Measurements from ENCODE around the gene ABCG4. TPM values are rescaled to one million over a fixed set of nuclear protein-coding genes. Genes with fewer than 3 reads are reported as not detected.

ABCG4 gene
- total and polyA plus RNA-seq, 12 donors, result 0.08 to 1.1 (median 0.29) TPM; not detected in 1

- Histone ChIP-seq H3K27me3 (no peaks in the 10 kb centered on the region), H3K4me3 (no peak overlapping the region), H3K4me1 (replicated peaks in 1 of 2) (peaks cover 8 to 19% of the 10 kb centered on the region in 2 donors), H3K9me3 (replicated peaks in 1 of 3) (no peaks in the 10 kb centered on the region), H3K36me3 (replicated peaks in 1 of 2) (peaks cover 0 to 22% of the 10 kb centered on the region in 2 donors), H3K27ac (no peak overlapping the region)
- no peak for DNase-seq
- 95 to 98% (median 97%) methylated on average over 11 to 21 of the region's 21 CpGs for WGBS, 4 donors
- intact Hi-C loops (cut with DNase I), result no loop called here
- no peak for TF ChIP-seq POLR2A (IDR thresholded peaks at IDR 0.05)
- no peak for TF ChIP-seq CTCF (IDR thresholded peaks at IDR 0.05)
Observed at GRCh38 chr11:119173453-119173852, 24.6 kb downstream of the ABCG4 start.

DNA sequence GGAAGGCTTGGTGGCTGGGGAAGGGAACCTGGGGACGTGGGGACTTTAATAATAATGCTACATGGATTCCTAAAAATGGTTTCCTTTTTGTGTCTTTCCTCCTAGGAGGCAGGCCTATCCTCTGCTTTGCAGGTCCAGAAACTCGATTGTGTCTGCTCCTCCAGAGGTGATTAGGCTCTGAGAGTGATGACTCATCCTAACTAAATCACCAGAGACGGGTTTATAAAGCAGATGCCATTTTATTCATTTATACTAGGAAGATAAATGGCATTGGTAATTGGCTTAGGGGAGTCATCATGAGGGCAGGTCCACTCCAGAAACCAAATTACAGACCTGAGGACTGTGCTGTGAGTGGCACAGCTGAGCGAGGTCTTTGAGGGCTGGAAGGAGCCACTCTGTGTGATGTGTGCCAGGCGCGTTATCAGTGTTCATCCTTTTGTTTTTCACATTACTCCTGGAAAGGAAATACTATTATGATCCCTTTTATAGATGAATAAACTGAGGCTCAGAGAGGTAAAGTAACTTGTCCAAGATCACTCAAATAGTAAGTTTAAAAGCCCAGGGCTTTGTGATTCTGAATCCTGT, 26.7 kb downstream of the ABCG4 start:
- TF ChIP-seq CTCF (IDR thresholded peaks at IDR 0.05), result no peak
- TF ChIP-seq POLR2A (IDR thresholded peaks at IDR 0.05), result no peak
- H3K36me3 ChIP-seq (replicated peaks in 1 of 2), result peaks cover 0 to 32% of the 10 kb centered on the region in 2 donors

GRCh38 chr11:119178166-119178680, 29.4 kb downstream of the ABCG4 start:
- Histone ChIP-seq H3K4me3 (no peak overlapping the region), H3K4me1 (replicated peaks in 1 of 2) (peaks cover 8% of the 10 kb centered on the region in 2 donors), H3K27me3 (no peaks in the 10 kb centered on the region), H3K36me3 (replicated peaks in 1 of 2) (peaks cover 0 to 32% of the 10 kb centered on the region in 2 donors), H3K9me3 (replicated peaks in 1 of 3) (no peaks in the 10 kb centered on the region), H3K27ac (peak overlapping the region in 2 of 5 donors; percentile 31 to 55)
- no peak for TF ChIP-seq CTCF (IDR thresholded peaks at IDR 0.05)
- TF ChIP-seq POLR2A (IDR thresholded peaks at IDR 0.05), result no peak
- intact Hi-C loops (cut with DNase I), result no loop called here
- 62 to 72% (median 64%) methylated on average over 4 of the region's 4 CpGs for WGBS, 4 donors
- no peak for DNase-seq

More for the DNA sequence above, 26.7 kb downstream of the ABCG4 start:
- no peaks in the 10 kb centered on the region for H3K9me3 ChIP-seq (replicated peaks in 1 of 3)
- intact Hi-C loops (cut with DNase I), result no loop called here
- WGBS, 4 donors, result 59 to 65% (median 63%) methylated on average over 6 of the region's 6 CpGs
- peaks cover 8% of the 10 kb centered on the region in 2 donors for H3K4me1 ChIP-seq (replicated peaks in 1 of 2)
- no peak overlapping the region for H3K27ac ChIP-seq
- H3K4me3 ChIP-seq, result no peak overlapping the region
- no peak for DNase-seq
- H3K27me3 ChIP-seq, result no peaks in the 10 kb centered on the region

GRCh38 chr11:119179342-119179741, 30.5 kb downstream of the ABCG4 start:
- peaks cover 0 to 24% of the 10 kb centered on the region in 2 donors for H3K36me3 ChIP-seq (replicated peaks in 1 of 2)

More at GRCh38 chr11:119179342-119179741, 30.5 kb downstream of the ABCG4 start:
- TF ChIP-seq CTCF (IDR thresholded peaks at IDR 0.05) (no peak), POLR2A (IDR thresholded peaks at IDR 0.05) (no peak)
- Histone ChIP-seq H3K27ac (no peak overlapping the region), H3K4me3 (no peak overlapping the region), H3K9me3 (replicated peaks in 1 of 3) (no peaks in the 10 kb centered on the region), H3K27me3 (no peaks in the 10 kb centered on the region), H3K4me1 (replicated peaks in 1 of 2) (peaks cover 8% of the 10 kb centered on the region in 2 donors)
- WGBS, 4 donors, result 93 to 98% (median 96%) methylated on average over 6 of the region's 6 CpGs
- no peak for DNase-seq
- intact Hi-C loops (cut with DNase I), result no loop called here

Data from adrenal gland (tissue), 12 donors.